ENCODE measurements around the gene CREBZF. TPM values are rescaled to one million over a fixed set of nuclear protein-coding genes. Genes with fewer than 3 reads are reported as not detected.

The CREBZF gene
- total and polyA plus RNA-seq, 2 experiments from 2014 or later = 34.8 to 82.2 TPM

DNA sequence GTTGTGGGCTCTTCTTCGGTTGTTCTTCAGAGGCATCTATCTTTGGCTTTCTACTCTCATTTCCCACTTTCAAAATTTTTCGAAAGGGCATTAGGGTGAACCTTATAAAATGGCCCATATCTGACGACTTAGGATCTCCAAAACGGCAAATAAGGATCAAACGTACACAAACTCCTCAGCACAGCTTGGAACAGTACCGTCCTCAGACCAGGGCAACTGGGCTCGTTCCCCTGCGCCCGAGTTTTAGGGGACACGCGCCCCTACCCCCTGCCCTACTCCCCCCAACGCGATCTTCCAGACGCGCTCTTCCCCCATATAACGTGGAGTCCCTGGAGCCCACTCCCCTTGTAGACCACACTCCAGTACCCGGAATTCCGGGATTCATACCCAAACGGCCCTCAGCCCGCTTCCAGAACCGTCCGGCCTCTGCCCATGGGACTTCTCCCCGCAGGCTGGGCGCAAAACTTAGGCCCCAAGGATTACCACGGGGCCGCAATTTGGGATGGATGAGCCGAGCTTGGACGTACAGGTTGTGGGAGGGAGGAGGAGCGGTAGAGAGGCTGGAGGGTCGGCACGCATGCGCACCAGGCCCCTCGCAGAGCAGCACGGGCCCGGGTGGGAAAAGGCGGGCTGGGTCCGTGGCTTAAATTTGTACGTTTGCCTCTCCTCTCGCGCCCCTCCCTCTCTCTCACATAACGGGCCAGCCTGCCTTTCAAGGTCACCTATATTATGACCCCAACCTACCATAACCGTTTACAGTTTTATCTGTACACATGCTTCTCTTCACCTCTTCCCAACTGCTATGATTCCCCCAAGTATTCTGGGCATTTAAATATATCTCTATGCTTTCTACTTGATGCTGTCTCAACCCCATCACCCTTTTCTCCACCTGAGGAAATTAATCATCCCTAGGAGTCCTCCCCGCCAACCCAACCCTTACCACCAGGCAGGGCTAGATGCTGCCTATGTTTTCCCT is 17.7 kb upstream of the CREBZF start:
- H3K27me3 ChIP-seq (ENCODE audit: insufficient read depth) = no peaks in the 10 kb centered on the region
- no peak overlapping the region for H3K4me3 Mint-ChIP-seq
- H3K4me1 ChIP-seq (ENCODE audit: insufficient read depth) = peaks cover 9% of the 10 kb centered on the region
- no peak for DNase-seq (ENCODE audit: low spot score)
- no peaks in the 10 kb centered on the region; the same call in 2 of the 3 replicates for H3K36me3 Mint-ChIP-seq (ENCODE audit: low read depth)
- no peaks in the 10 kb centered on the region for H3K79me2 ChIP-seq (replicated peaks; ENCODE audit: insufficient read depth)
- no peak overlapping the region for H3K4me2 ChIP-seq
- no peak for TF ChIP-seq ZNF114 (CRISPR knock-in tag; IDR thresholded peaks at IDR 0.05)
- TF ChIP-seq, protein P1, sequence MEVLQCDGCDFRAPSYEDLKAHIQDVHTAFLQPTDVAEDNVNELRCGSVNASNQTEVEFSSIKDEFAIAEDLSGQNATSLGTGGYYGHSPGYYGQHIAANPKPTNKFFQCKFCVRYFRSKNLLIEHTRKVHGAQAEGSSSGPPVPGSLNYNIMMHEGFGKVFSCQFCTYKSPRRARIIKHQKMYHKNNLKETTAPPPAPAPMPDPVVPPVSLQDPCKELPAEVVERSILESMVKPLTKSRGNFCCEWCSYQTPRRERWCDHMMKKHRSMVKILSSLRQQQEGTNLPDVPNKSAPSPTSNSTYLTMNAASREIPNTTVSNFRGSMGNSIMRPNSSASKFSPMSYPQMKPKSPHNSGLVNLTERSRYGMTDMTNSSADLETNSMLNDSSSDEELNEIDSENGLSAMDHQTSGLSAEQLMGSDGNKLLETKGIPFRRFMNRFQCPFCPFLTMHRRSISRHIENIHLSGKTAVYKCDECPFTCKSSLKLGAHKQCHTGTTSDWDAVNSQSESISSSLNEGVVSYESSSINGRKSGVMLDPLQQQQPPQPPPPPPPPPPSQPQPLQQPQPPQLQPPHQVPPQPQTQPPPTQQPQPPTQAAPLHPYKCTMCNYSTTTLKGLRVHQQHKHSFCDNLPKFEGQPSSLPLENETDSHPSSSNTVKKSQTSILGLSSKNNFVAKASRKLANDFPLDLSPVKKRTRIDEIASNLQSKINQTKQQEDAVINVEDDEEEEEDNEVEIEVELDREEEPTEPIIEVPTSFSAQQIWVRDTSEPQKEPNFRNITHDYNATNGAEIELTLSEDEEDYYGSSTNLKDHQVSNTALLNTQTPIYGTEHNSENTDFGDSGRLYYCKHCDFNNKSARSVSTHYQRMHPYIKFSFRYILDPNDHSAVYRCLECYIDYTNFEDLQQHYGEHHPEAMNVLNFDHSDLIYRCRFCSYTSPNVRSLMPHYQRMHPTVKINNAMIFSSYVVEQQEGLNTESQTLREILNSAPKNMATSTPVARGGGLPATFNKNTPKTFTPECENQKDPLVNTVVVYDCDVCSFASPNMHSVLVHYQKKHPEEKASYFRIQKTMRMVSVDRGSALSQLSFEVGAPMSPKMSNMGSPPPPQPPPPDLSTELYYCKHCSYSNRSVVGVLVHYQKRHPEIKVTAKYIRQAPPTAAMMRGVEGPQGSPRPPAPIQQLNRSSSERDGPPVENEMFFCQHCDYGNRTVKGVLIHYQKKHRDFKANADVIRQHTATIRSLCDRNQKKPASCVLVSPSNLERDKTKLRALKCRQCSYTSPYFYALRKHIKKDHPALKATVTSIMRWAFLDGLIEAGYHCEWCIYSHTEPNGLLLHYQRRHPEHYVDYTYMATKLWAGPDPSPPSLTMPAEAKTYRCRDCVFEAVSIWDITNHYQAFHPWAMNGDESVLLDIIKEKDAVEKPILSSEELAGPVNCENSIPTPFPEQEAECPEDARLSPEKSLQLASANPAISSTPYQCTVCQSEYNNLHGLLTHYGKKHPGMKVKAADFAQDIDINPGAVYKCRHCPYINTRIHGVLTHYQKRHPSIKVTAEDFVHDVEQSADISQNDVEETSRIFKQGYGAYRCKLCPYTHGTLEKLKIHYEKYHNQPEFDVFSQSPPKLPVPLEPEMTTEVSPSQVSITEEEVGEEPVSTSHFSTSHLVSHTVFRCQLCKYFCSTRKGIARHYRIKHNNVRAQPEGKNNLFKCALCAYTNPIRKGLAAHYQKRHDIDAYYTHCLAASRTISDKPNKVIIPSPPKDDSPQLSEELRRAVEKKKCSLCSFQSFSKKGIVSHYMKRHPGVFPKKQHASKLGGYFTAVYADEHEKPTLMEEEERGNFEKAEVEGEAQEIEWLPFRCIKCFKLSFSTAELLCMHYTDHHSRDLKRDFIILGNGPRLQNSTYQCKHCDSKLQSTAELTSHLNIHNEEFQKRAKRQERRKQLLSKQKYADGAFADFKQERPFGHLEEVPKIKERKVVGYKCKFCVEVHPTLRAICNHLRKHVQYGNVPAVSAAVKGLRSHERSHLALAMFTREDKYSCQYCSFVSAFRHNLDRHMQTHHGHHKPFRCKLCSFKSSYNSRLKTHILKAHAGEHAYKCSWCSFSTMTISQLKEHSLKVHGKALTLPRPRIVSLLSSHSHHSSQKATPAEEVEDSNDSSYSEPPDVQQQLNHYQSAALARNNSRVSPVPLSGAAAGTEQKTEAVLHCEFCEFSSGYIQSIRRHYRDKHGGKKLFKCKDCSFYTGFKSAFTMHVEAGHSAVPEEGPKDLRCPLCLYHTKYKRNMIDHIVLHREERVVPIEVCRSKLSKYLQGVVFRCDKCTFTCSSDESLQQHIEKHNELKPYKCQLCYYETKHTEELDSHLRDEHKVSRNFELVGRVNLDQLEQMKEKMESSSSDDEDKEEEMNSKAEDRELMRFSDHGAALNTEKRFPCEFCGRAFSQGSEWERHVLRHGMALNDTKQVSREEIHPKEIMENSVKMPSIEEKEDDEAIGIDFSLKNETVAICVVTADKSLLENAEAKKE (CRISPR knock-in tag; IDR thresholded peaks at IDR 0.05) = no peak
- TF ChIP-seq CREB1 (CRISPR knock-in tag; IDR thresholded peaks at IDR 0.05; ENCODE audit: low read depth) = no peak
- no peak for TF ChIP-seq JUNB (IDR thresholded peaks at IDR 0.05; ENCODE audit: unreplicated experiment)
- TF ChIP-seq, protein P2, sequence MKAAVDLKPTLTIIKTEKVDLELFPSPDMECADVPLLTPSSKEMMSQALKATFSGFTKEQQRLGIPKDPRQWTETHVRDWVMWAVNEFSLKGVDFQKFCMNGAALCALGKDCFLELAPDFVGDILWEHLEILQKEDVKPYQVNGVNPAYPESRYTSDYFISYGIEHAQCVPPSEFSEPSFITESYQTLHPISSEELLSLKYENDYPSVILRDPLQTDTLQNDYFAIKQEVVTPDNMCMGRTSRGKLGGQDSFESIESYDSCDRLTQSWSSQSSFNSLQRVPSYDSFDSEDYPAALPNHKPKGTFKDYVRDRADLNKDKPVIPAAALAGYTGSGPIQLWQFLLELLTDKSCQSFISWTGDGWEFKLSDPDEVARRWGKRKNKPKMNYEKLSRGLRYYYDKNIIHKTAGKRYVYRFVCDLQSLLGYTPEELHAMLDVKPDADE (IDR thresholded peaks at IDR 0.05) = no peak
- TF ChIP-seq, protein P3, sequence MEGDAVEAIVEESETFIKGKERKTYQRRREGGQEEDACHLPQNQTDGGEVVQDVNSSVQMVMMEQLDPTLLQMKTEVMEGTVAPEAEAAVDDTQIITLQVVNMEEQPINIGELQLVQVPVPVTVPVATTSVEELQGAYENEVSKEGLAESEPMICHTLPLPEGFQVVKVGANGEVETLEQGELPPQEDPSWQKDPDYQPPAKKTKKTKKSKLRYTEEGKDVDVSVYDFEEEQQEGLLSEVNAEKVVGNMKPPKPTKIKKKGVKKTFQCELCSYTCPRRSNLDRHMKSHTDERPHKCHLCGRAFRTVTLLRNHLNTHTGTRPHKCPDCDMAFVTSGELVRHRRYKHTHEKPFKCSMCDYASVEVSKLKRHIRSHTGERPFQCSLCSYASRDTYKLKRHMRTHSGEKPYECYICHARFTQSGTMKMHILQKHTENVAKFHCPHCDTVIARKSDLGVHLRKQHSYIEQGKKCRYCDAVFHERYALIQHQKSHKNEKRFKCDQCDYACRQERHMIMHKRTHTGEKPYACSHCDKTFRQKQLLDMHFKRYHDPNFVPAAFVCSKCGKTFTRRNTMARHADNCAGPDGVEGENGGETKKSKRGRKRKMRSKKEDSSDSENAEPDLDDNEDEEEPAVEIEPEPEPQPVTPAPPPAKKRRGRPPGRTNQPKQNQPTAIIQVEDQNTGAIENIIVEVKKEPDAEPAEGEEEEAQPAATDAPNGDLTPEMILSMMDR (conservative IDR thresholded peaks at IDR 0.05; ENCODE audit: low read depth in 2 of 2) = no peak
- TF ChIP-seq EZH2phosphoT487 (IDR thresholded peaks at IDR 0.05; ENCODE audit: unreplicated experiment) = no peak
- TF ChIP-seq EZH2 (IDR thresholded peaks at IDR 0.05; ENCODE audit: low read depth, unreplicated experiment) = no peak
- TF ChIP-seq, protein P4, sequence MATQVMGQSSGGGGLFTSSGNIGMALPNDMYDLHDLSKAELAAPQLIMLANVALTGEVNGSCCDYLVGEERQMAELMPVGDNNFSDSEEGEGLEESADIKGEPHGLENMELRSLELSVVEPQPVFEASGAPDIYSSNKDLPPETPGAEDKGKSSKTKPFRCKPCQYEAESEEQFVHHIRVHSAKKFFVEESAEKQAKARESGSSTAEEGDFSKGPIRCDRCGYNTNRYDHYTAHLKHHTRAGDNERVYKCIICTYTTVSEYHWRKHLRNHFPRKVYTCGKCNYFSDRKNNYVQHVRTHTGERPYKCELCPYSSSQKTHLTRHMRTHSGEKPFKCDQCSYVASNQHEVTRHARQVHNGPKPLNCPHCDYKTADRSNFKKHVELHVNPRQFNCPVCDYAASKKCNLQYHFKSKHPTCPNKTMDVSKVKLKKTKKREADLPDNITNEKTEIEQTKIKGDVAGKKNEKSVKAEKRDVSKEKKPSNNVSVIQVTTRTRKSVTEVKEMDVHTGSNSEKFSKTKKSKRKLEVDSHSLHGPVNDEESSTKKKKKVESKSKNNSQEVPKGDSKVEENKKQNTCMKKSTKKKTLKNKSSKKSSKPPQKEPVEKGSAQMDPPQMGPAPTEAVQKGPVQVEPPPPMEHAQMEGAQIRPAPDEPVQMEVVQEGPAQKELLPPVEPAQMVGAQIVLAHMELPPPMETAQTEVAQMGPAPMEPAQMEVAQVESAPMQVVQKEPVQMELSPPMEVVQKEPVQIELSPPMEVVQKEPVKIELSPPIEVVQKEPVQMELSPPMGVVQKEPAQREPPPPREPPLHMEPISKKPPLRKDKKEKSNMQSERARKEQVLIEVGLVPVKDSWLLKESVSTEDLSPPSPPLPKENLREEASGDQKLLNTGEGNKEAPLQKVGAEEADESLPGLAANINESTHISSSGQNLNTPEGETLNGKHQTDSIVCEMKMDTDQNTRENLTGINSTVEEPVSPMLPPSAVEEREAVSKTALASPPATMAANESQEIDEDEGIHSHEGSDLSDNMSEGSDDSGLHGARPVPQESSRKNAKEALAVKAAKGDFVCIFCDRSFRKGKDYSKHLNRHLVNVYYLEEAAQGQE (IDR thresholded peaks at IDR 0.05; ENCODE audit: unreplicated experiment) = no peak
- no peak for TF ChIP-seq ZNF331 (CRISPR knock-in tag; IDR thresholded peaks at IDR 0.05; ENCODE audit: low read depth)
- TF ChIP-seq POLR2AphosphoS5 (IDR thresholded peaks at IDR 0.05; ENCODE audit: low read depth) = no peak
- TF ChIP-seq NANOG (IDR thresholded peaks at IDR 0.05; ENCODE audit: borderline replicate concordance) = no peak
- H3F3A ChIP-seq (replicated peaks; ENCODE audit: low read depth) = no peaks in the 10 kb centered on the region
- no peaks in the 10 kb centered on the region for H3K9me3 Mint-ChIP-seq
- peak overlapping the region; percentile 74; the same call in 1 of the 2 replicates for H2AFZ ChIP-seq
- H3K4me1 Mint-ChIP-seq = peaks cover 20% of the 10 kb centered on the region
- no peaks in the 10 kb centered on the region for H3K9me2 ChIP-seq (ENCODE audit: insufficient read depth)
- H3K27ac Mint-ChIP-seq = no peak overlapping the region
- H3K4me3 ChIP-seq = no peak overlapping the region
- ATAC-seq = peak; percentile 24; the same call in 2 of the 3 replicates
- H3K36me3 ChIP-seq (ENCODE audit: insufficient read depth) = no peaks in the 10 kb centered on the region
- no peak overlapping the region for H3K27ac ChIP-seq (ENCODE audit: low read depth)
- no peaks in the 10 kb centered on the region for H4K20me1 ChIP-seq (replicated peaks; ENCODE audit: insufficient read depth)
- peaks cover 2% of the 10 kb centered on the region for H3K27me3 Mint-ChIP-seq (ENCODE audit: insufficient read depth, low read depth, poor library complexity)

Data from GM23338 (cell line).